Nephron progenitor cell (in vitro differentiated cells): ENCODE data around the gene PHF2.

Source experiments
- DNase-seq: peaks from one replicate; pipeline ENCODE4 v3.0.0; 2021
- H3K27ac Mint-ChIP-seq: 2 replicates; pipeline ENCODE4 v1.8.0; 2021; ENCODE audit warnings: mild to moderate bottlenecking, moderate library complexity, mixed read lengths
- H3K27me3 Mint-ChIP-seq: 2 replicates; pipeline ENCODE4 v1.8.0; 2021; ENCODE audit warnings: mild to moderate bottlenecking, low read depth, mixed read lengths; ENCODE audit not compliant: poor library complexity
- H3K36me3 Mint-ChIP-seq: 2 replicates; pipeline ENCODE4 v1.8.0; 2021; ENCODE audit warnings: low read depth, mixed read lengths
- H3K4me1 Mint-ChIP-seq: 2 replicates; pipeline ENCODE4 v1.8.0; 2021; ENCODE audit warnings: mixed read lengths
- H3K4me3 Mint-ChIP-seq: 2 replicates; pipeline ENCODE4 v1.8.0; 2021; ENCODE audit warnings: mild to moderate bottlenecking, moderate library complexity, mixed read lengths
- H3K9me3 Mint-ChIP-seq: 2 replicates; pipeline ENCODE4 v1.8.0; 2021; ENCODE audit warnings: mild to moderate bottlenecking, moderate library complexity, mixed read lengths
- TF ChIP-seq, protein P1 (sequence below): fragments of 200-600 bp; sonication (generic); IDR thresholded peaks from 2 replicates; pipeline ENCODE4 v1.5.0; 2021; ENCODE audit warnings: antibody characterized with exemption

PHF2 gene

GRCh38 chr9:93580654-93581380, 4.4 kb downstream of the PHF2 start:
- H3K9me3 Mint-ChIP-seq: peaks cover 23% of the 10 kb centered on the region
- H3K4me1 Mint-ChIP-seq: peaks cover 43% of the 10 kb centered on the region
- DNase-seq: no peak
- TF ChIP-seq, protein P1, sequence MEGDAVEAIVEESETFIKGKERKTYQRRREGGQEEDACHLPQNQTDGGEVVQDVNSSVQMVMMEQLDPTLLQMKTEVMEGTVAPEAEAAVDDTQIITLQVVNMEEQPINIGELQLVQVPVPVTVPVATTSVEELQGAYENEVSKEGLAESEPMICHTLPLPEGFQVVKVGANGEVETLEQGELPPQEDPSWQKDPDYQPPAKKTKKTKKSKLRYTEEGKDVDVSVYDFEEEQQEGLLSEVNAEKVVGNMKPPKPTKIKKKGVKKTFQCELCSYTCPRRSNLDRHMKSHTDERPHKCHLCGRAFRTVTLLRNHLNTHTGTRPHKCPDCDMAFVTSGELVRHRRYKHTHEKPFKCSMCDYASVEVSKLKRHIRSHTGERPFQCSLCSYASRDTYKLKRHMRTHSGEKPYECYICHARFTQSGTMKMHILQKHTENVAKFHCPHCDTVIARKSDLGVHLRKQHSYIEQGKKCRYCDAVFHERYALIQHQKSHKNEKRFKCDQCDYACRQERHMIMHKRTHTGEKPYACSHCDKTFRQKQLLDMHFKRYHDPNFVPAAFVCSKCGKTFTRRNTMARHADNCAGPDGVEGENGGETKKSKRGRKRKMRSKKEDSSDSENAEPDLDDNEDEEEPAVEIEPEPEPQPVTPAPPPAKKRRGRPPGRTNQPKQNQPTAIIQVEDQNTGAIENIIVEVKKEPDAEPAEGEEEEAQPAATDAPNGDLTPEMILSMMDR: no peak
- peaks cover 27% of the 10 kb centered on the region for H3K36me3 Mint-ChIP-seq
- no peak overlapping the region for H3K27ac Mint-ChIP-seq
- H3K27me3 Mint-ChIP-seq: peaks cover 6% of the 10 kb centered on the region
- H3K4me3 Mint-ChIP-seq: no peak overlapping the region

GRCh38 chr9:93582115-93582514, 5.7 kb downstream of the PHF2 start:
- H3K36me3 Mint-ChIP-seq: peaks cover 27% of the 10 kb centered on the region
- no peak for DNase-seq
- H3K4me1 Mint-ChIP-seq: peaks cover 54% of the 10 kb centered on the region
- TF ChIP-seq, protein P1: no peak
- H3K27me3 Mint-ChIP-seq: peaks cover 6% of the 10 kb centered on the region
- peaks cover 23% of the 10 kb centered on the region for H3K9me3 Mint-ChIP-seq
- peak overlapping the region; percentile 54 for H3K27ac Mint-ChIP-seq
- H3K4me3 Mint-ChIP-seq: no peak overlapping the region

DNA sequence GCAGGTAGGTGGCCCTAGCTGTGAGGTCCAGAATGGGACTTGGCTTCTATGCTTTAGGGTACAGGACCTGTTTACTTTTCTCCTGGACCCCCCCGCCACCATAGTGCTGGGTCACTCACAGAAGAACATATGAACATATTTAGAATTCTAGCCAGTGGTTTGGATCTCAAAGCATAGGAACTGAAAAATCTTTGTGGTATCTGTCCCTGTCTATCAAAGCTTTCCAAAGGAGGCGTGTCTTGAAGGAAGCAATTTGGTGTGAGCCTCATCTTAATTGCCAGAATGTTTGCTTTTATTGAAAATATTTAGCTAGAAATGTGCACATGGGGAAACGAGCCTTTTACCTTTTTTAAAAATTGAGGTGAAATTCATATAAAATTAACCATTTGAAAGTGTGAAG, 6.2 kb downstream of the PHF2 start:
- Mint-ChIP-seq H3K36me3 (peaks cover 27% of the 10 kb centered on the region), H3K9me3 (peaks cover 23% of the 10 kb centered on the region), H3K27ac (peak overlapping the region; percentile 54), H3K4me3 (no peak overlapping the region), H3K27me3 (peaks cover 4% of the 10 kb centered on the region), H3K4me1 (peaks cover 56% of the 10 kb centered on the region)
- TF ChIP-seq, protein P1: no peak
- DNase-seq: no peak

DNA sequence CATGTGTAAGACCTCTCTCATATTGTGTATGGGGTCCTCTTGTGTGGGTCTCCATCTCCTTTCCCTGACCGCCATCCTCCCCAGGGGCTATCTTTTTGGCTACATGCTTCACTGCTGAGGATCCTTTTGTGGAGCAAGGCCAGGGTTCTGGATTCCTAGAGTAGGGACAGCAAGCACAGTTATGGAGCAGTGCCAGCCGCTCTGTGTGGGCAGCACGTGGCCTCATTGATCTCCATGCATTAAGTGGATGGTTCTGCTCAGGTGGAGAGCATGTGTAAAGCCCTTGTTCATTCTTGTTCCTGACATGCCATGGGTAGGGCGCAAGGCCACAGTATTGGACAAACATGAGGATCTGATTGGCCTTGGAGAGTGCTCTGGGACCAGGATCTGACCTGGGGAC, 8.9 kb downstream of the PHF2 start:
- no peak for DNase-seq
- Mint-ChIP-seq H3K9me3 (peaks cover 23% of the 10 kb centered on the region), H3K27ac (no peak overlapping the region), H3K36me3 (peaks cover 27% of the 10 kb centered on the region), H3K4me1 (peaks cover 58% of the 10 kb centered on the region), H3K4me3 (no peak overlapping the region), H3K27me3 (no peaks in the 10 kb centered on the region)
- TF ChIP-seq, protein P1: no peak

DNA sequence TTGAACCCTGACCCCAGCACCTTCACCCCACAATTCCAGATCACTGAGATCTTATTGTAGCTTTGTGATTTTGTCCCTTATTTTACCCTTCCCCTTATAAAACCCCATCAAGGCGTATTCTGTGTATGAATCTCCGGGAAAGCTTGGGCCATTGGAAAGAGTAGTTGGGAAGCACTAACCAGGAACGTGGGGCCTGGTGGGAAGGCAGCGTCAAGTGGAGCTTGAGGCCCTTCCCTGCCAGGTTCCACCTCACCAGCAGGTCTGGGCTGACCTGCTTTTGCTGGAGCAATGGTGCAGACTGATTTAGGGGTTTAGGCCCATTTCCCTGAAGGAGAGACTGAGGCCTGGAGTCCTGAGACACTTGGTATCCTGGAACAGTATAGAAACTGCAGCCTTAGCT, 9.3 kb downstream of the PHF2 start:
- Mint-ChIP-seq H3K36me3 (peaks cover 27% of the 10 kb centered on the region), H3K4me1 (peaks cover 58% of the 10 kb centered on the region), H3K27me3 (no peaks in the 10 kb centered on the region), H3K27ac (no peak overlapping the region), H3K9me3 (peaks cover 23% of the 10 kb centered on the region), H3K4me3 (no peak overlapping the region)
- TF ChIP-seq, protein P1: no peak
- DNase-seq: no peak
